Fibroblast of villous mesenchyme (primary cell): ENCODE measurements around the gene NIF3L1. TPM values are rescaled to one million over a fixed set of nuclear protein-coding genes. Genes with fewer than 3 reads are reported as not detected.

Experiments
- DNase-seq: peaks from one replicate; pipeline ENCODE4 v3.0.0-alpha.2; 2010; ENCODE audit warnings: low read depth
- H3K4me3 ChIP-seq: 2 replicates; pipeline ENCODE4 v1.5.1; 2011; ENCODE audit warnings: low read depth, mild to moderate bottlenecking, low read length
- CTCF ChIP-seq: IDR thresholded peaks from 2 replicates; pipeline ENCODE4 v1.5.1; 2012; ENCODE audit warnings: low read depth, mild to moderate bottlenecking, low read length; ENCODE audit not compliant: insufficient read depth
- total RNA-seq: library from RNA; depleted of rRNA; stranded (reverse); fragments of >200 nt; gene quantifications from 2 replicates; pipeline ENCODE4 v1.2.3, GENCODE V29; 2012

Gene NIF3L1
- total RNA-seq, 1 donor, result 30.2 TPM

- TF ChIP-seq CTCF, result peak; percentile 84
- peak; percentile 76 for DNase-seq
- no peak overlapping the region for H3K4me3 ChIP-seq
Measured at GRCh38 chr2:200905618-200906296, 16.6 kb downstream of the NIF3L1 start.

- no peak for TF ChIP-seq CTCF
- H3K4me3 ChIP-seq, result no peak overlapping the region
- DNase-seq, result no peak
Measured at GRCh38 chr2:200909958-200910357, 20.8 kb downstream of the NIF3L1 start.

- DNase-seq, result peak; percentile 52
- TF ChIP-seq CTCF, result no peak
- H3K4me3 ChIP-seq, result no peak overlapping the region
Measured at GRCh38 chr2:200913654-200914053, 24.5 kb downstream of the NIF3L1 start.

- DNase-seq, result no peak
- TF ChIP-seq CTCF, result no peak
- H3K4me3 ChIP-seq, result no peak overlapping the region
Measured at GRCh38 chr2:200922439-200922838, 33.3 kb downstream of the NIF3L1 start.

- peak; percentile 7 for DNase-seq
- no peak for TF ChIP-seq CTCF
- H3K4me3 ChIP-seq, result no peak overlapping the region
Measured at GRCh38 chr2:200929334-200930249, 40.4 kb downstream of the NIF3L1 start.

GRCh38 chr2:200930947-200931626, 41.9 kb downstream of the NIF3L1 start:
- no peak for DNase-seq
- no peak for TF ChIP-seq CTCF
- no peak overlapping the region for H3K4me3 ChIP-seq
